K562 (cell line): ENCODE data around the gene DIP2C. TPM values are rescaled to one million over a fixed set of nuclear protein-coding genes. Genes with fewer than 3 reads are reported as not detected.

Source experiments
- ATAC-seq: fragments of 200-7000 bp; cut with Tn5 transposase; 3 replicates; pipeline ENCODE4 v1.9.1; 2020; ENCODE audit warnings: moderate library complexity
- BruUV-seq: library from RNA; stranded (reverse); fragments of 400-500 nt; replicated peaks from 2 replicates; lab custom pipeline; 2021; lab: Mats Ljungman, UMichigan
- CTCF ChIA-PET: fragments of 300-600 bp; formaldehyde crosslinking; extraction: SDS; loops from one replicate; lab custom pipeline; 2021; ENCODE audit warnings: low intra/inter-chr PET ratio; lab: Yijun Ruan, JAX
- POLR2A ChIA-PET: fragments of 300-600, 350-650 bp; sonication (Branson Sonifier 250); formaldehyde crosslinking; extraction: SDS; loops from one replicate; lab custom pipeline; 2021; ENCODE audit warnings: antibody characterized with exemption, inconsistent platforms; lab: Yijun Ruan, JAX
- DNase-seq, 4 experiments: peaks; one replicate each; pipeline versions ENCODE4 v3.0.0 to v3.0.0-alpha.2; 2011 to 2018; ENCODE audit warnings: low spot score in 3 of 4, mixed read lengths in 3 of 4; ENCODE audit errors: extremely low read depth in 1 of 4
- FAIRE-seq: peaks from 2 replicates; lab custom pipeline; 2011; peaks lifted over from hg19 to GRCh38; lab: Jason Lieb, UNC
- H2AFZ ChIP-seq: 2 replicates; pipeline ENCODE4 v1.6.0; 2011; ENCODE audit warnings: low read depth, low read length, control low read depth, inconsistent platforms
- H3K27ac ChIP-seq: fragments of 200-600 bp; 3 replicates; pipeline ENCODE4 v1.8.0; 2011; ENCODE audit warnings: low read depth, mild to moderate bottlenecking, control low read depth, inconsistent platforms, low read length, moderate library complexity, mixed read lengths; ENCODE audit errors: extremely low read depth
- H3K27me3 ChIP-seq, 2 experiments: fragments of 300-600 bp in 1 of 2; 2 replicates in 1 of 2; 3 replicates in 1 of 2; pipeline versions ENCODE4 v1.6.0 to v1.8.0; 2011; ENCODE audit warnings: inconsistent platforms in 2 of 2, low read length in 2 of 2, mild to moderate bottlenecking in 1 of 2, mixed read lengths in 1 of 2, moderate library complexity in 1 of 2; ENCODE audit not compliant: control insufficient read depth in 2 of 2, insufficient read depth in 2 of 2
- H3K36me3 ChIP-seq: fragments of 300-600 bp; 3 replicates; pipeline ENCODE4 v1.8.0; 2011; ENCODE audit warnings: mild to moderate bottlenecking, low read length, inconsistent platforms; ENCODE audit not compliant: control insufficient read depth, insufficient read depth
- H3K4me1 ChIP-seq, 2 experiments: fragments of 200-600 bp in 1 of 2; replicated peaks in 1 of 2; 2 replicates in 1 of 2; 3 replicates in 1 of 2; pipeline versions ENCODE4 v1.5.1 to v1.8.0; 2011; ENCODE audit warnings: inconsistent platforms in 2 of 2, low read length in 2 of 2, mild to moderate bottlenecking in 1 of 2, mixed read lengths in 1 of 2, moderate library complexity in 1 of 2; ENCODE audit not compliant: control insufficient read depth in 2 of 2, insufficient read depth in 2 of 2
- H3K4me2 ChIP-seq: 2 replicates; pipeline ENCODE4 v1.6.1; 2011; ENCODE audit warnings: low read length, control low read depth, inconsistent platforms, mixed read lengths; ENCODE audit not compliant: insufficient read depth
- H3K4me3 ChIP-seq: fragments of 200-600 bp; sonication (generic), shearing (Covaris generic); 2 replicates; pipeline ENCODE4 v1.5.1; 2016; ENCODE audit warnings: control low read depth, inconsistent platforms
- H3K79me2 ChIP-seq: fragments of 200-600 bp; 3 replicates; pipeline ENCODE4 v1.8.0; 2011; ENCODE audit warnings: low read length, inconsistent platforms; ENCODE audit not compliant: control insufficient read depth, insufficient read depth
- H3K9ac ChIP-seq, 2 experiments: 2 replicates each; pipeline versions ENCODE4 v1.6.0 to v1.6.1; 2011; ENCODE audit warnings: low read depth in 2 of 2, low read length in 2 of 2, control low read depth in 1 of 2, inconsistent platforms in 1 of 2, mild to moderate bottlenecking in 1 of 2, mixed read lengths in 1 of 2; ENCODE audit not compliant: insufficient read depth in 1 of 2
- H3K9me1 ChIP-seq: one replicate; pipeline ENCODE4 v1.6.0; 2011; ENCODE audit warnings: inconsistent platforms, mild to moderate bottlenecking, low read length, moderate library complexity; ENCODE audit not compliant: control insufficient read depth, insufficient read depth
- H3K9me3 ChIP-seq: replicated peaks from 2 replicates; pipeline ENCODE4 v1.5.1; 2011; ENCODE audit warnings: low read depth, low read length, inconsistent platforms; ENCODE audit not compliant: control insufficient read depth, insufficient read depth
- H4K20me1 ChIP-seq: replicated peaks from 2 replicates; pipeline ENCODE4 v1.6.1; 2011; ENCODE audit warnings: low read length, inconsistent platforms, mixed read lengths; ENCODE audit not compliant: control insufficient read depth, insufficient read depth
- CBX2 ChIP-seq: fragments of 200-600 bp; sonication (generic); IDR thresholded peaks from one replicate; pipeline ENCODE4 v1.6.1; 2012; ENCODE audit warnings: mild to moderate bottlenecking, low read length, inconsistent platforms; ENCODE audit not compliant: insufficient read depth, poor library complexity, severe bottlenecking
- HDAC3 ChIP-seq: fragments of 450-650 bp; IDR thresholded peaks from 2 replicates; pipeline ENCODE4 v1.6.1; 2018; ENCODE audit warnings: borderline replicate concordance, mild to moderate bottlenecking, moderate library complexity; ENCODE audit not compliant: partially characterized antibody
- MAFF ChIP-seq: IDR thresholded peaks from 2 replicates; pipeline ENCODE4 v1.6.1; 2012; ENCODE audit warnings: low read length, improper control_type of control experiment
- MCM2 ChIP-seq: fragments of 450-650 bp; IDR thresholded peaks from 2 replicates; pipeline ENCODE4 v1.6.1; 2017; ENCODE audit warnings: low read depth, mild to moderate bottlenecking
- MIER1 ChIP-seq: fragments of 450-650 bp; IDR thresholded peaks from 2 replicates; pipeline ENCODE4 v1.6.1; 2016; ENCODE audit warnings: antibody characterized with exemption, mild to moderate bottlenecking, low read depth
- MTA3 ChIP-seq: fragments of 450-650 bp; formaldehyde crosslinking; IDR thresholded peaks from 2 replicates; pipeline ENCODE4 v1.6.1; 2017; ENCODE audit warnings: mild to moderate bottlenecking, borderline replicate concordance
- NCOR1 ChIP-seq: fragments of 450-650 bp; IDR thresholded peaks from 2 replicates; pipeline ENCODE4 v1.6.1; 2016; ENCODE audit warnings: mild to moderate bottlenecking, moderate library complexity
- ZBTB17 ChIP-seq: fragments of 450-650 bp; formaldehyde crosslinking; IDR thresholded peaks from 2 replicates; pipeline ENCODE4 v1.4.0; 2020; ENCODE audit warnings: mild to moderate bottlenecking
- ZEB2 ChIP-seq: fragments of 450-650 bp; IDR thresholded peaks from 2 replicates; pipeline ENCODE4 v1.6.1; 2016
- ZNF324 ChIP-seq: fragments of 250-450 bp; sonication (Bioruptor Pico); IDR thresholded peaks from 2 replicates; pipeline ENCODE4 v1.4.0; 2020; ENCODE audit warnings: mild to moderate bottlenecking
- WGBS: fragments of 100-300 bp; shearing (Covaris generic); methylation state at CpG from one replicate; pipeline ENCODE4 v1.1.6; 2016; ENCODE audit warnings: low coverage, mixed read lengths; ENCODE audit not compliant: insufficient coverage; ENCODE audit errors: missing lambda C conversion rate; 5-methylcytosine and 5-hydroxymethylcytosine counted together
- in situ Hi-C: fragments of 300-500 bp; cut with MboI; formaldehyde crosslinking; loops from 4 replicates; pipeline ENCODE4 v1.15.0; 2018; ENCODE audit warnings: inconsistent platforms, mixed read lengths
- intact Hi-C: fragments of 100-400 bp; cut with micrococcal nuclease; formaldehyde crosslinking; loops from 2 replicates; pipeline ENCODE4 v1.14.2; 2022
- polyA plus RNA-seq, 8 experiments: library from polyadenylated mRNA; depleted of rRNA in 4 of 8; stranded (reverse) in 5 of 8; unstranded in 3 of 8; fragments of >200 nt; fragmentation: Nextera tagmentation in 2 of 8; fragmentation: Illumina TruSeq in 1 of 8; extraction: Ambion mirVana in 2 of 8; extraction: Trizol in 1 of 8; gene quantifications; 2 replicates each; pipeline versions ENCODE4 v1.2.1 to v1.2.3, GENCODE V29; 2011 to 2014; ENCODE audit warnings: inconsistent platforms in 1 of 8, missing spikeins in 1 of 8
- total RNA-seq, 7 experiments: library from RNA; depleted of rRNA in 6 of 7; stranded (reverse); fragments of >200 nt in 6 of 7; fragmentation: Illumina TruSeq in 2 of 7; extraction: Trizol in 2 of 7; gene quantifications; 2 replicates each; pipeline versions ENCODE4 v1.2.1 to v1.2.3, GENCODE V29; 2011 to 2021; ENCODE audit warnings: low replicate concordance in 1 of 7
- TF ChIP-seq, protein P1 (sequence below): sonication (generic); IDR thresholded peaks from 2 replicates; pipeline ENCODE4 v1.6.1; 2016
- TF ChIP-seq, protein P2 (sequence below): sonication (generic); formaldehyde crosslinking; IDR thresholded peaks from 2 replicates; pipeline ENCODE4 v1.8.0; 2022; ENCODE audit warnings: mild to moderate bottlenecking, missing genetic modification reagents, borderline replicate concordance
- TF ChIP-seq, protein P3 (sequence below): sonication (generic); formaldehyde crosslinking; IDR thresholded peaks from 2 replicates; pipeline ENCODE4 v1.8.1; 2023; ENCODE audit warnings: missing genetic modification reagents, mild to moderate bottlenecking, borderline replicate concordance

The DIP2C gene
- total and polyA plus RNA-seq, 9 of the 15 experiments (the other 6 are each of a cell fraction or from before 2014, with no cell fraction given), result 0.01 TPM; not detected in 8

DNA sequence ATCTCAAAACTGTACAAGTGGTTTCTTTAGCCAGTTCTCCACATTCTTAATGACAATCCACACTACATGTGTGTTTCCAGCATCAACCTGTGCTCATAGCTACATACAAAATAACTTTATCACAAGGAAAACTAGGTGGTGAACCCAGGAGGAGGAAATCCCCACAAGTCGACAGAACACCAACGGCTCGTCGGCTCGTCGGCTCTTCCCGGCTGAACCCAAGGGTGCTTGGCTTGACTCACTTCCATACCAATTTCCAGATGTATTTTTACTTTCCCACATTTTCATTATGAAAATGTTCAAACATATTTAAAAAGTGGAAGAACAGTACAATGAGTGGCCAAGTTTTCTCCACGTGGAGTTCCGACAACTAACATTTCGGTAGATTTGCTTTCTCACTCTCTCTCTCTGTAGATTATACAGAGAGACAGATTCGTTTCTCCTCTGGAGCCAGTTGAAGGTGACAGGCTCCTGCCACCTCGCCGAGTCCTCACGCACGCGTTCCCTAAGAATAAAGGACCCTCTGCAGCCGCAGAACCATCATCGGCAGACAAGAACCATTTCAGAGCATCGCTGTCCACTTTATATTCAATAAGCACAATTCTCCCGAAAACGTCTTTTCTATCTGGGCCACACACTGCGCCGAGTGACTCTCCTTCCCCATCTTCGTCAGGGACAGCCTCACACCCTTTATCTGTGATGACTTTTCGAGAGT is 53.3 kb downstream of the DIP2C start:
- in situ Hi-C loops, result no loop called here
- ATAC-seq, result no peak
- Histone ChIP-seq H3K27me3 (peaks cover 41 to 78% of the 10 kb centered on the region in 2 experiments), H3K4me3 (no peak overlapping the region), H3K4me1 (peaks cover 0 to 4% of the 10 kb centered on the region in 2 experiments; a peak in 2 of 5 replicates), H4K20me1 (0 out of 2 replicates have a peak, but pooled peaks cover 3% of the 10 kb centered on the region), H3K27ac (no peak overlapping the region), H3K4me2 (no peak overlapping the region), H2AFZ (no peak overlapping the region), H3K9me1 (no peaks in the 10 kb centered on the region), H3K9me3 (no peaks in the 10 kb centered on the region), H3K9ac (no peak overlapping the region), H3K36me3 (no peaks in the 10 kb centered on the region), H3K79me2 (no peaks in the 10 kb centered on the region)
- FAIRE-seq, result no peak
- 2% methylated on average over 25 of the region's 25 CpGs for WGBS
- TF ChIP-seq ZEB2 (no peak), MAFF (no peak), CBX2 (no peak), MCM2 (no peak), ZNF324 (CRISPR knock-in tag) (no peak), MTA3 (no peak), MIER1 (no peak), HDAC3 (no peak), ZBTB17 (CRISPR knock-in tag) (no peak), NCOR1 (no peak)
- TF ChIP-seq, protein P1, sequence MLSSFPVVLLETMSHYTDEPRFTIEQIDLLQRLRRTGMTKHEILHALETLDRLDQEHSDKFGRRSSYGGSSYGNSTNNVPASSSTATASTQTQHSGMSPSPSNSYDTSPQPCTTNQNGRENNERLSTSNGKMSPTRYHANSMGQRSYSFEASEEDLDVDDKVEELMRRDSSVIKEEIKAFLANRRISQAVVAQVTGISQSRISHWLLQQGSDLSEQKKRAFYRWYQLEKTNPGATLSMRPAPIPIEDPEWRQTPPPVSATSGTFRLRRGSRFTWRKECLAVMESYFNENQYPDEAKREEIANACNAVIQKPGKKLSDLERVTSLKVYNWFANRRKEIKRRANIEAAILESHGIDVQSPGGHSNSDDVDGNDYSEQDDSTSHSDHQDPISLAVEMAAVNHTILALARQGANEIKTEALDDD, result no peak
- TF ChIP-seq, protein P2, sequence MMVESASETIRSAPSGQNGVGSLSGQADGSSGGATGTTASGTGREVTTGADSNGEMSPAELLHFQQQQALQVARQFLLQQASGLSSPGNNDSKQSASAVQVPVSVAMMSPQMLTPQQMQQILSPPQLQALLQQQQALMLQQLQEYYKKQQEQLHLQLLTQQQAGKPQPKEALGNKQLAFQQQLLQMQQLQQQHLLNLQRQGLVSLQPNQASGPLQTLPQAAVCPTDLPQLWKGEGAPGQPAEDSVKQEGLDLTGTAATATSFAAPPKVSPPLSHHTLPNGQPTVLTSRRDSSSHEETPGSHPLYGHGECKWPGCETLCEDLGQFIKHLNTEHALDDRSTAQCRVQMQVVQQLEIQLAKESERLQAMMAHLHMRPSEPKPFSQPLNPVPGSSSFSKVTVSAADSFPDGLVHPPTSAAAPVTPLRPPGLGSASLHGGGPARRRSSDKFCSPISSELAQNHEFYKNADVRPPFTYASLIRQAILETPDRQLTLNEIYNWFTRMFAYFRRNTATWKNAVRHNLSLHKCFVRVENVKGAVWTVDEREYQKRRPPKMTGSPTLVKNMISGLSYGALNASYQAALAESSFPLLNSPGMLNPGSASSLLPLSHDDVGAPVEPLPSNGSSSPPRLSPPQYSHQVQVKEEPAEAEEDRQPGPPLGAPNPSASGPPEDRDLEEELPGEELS (CRISPR knock-in tag), result no peak
- TF ChIP-seq, protein P3, sequence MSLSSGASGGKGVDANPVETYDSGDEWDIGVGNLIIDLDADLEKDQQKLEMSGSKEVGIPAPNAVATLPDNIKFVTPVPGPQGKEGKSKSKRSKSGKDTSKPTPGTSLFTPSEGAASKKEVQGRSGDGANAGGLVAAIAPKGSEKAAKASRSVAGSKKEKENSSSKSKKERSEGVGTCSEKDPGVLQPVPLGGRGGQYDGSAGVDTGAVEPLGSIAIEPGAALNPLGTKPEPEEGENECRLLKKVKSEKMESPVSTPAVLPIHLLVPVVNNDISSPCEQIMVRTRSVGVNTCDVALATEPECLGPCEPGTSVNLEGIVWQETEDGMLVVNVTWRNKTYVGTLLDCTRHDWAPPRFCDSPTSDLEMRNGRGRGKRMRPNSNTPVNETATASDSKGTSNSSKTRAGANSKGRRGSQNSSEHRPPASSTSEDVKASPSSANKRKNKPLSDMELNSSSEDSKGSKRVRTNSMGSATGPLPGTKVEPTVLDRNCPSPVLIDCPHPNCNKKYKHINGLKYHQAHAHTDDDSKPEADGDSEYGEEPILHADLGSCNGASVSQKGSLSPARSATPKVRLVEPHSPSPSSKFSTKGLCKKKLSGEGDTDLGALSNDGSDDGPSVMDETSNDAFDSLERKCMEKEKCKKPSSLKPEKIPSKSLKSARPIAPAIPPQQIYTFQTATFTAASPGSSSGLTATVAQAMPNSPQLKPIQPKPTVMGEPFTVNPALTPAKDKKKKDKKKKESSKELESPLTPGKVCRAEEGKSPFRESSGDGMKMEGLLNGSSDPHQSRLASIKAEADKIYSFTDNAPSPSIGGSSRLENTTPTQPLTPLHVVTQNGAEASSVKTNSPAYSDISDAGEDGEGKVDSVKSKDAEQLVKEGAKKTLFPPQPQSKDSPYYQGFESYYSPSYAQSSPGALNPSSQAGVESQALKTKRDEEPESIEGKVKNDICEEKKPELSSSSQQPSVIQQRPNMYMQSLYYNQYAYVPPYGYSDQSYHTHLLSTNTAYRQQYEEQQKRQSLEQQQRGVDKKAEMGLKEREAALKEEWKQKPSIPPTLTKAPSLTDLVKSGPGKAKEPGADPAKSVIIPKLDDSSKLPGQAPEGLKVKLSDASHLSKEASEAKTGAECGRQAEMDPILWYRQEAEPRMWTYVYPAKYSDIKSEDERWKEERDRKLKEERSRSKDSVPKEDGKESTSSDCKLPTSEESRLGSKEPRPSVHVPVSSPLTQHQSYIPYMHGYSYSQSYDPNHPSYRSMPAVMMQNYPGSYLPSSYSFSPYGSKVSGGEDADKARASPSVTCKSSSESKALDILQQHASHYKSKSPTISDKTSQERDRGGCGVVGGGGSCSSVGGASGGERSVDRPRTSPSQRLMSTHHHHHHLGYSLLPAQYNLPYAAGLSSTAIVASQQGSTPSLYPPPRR (CRISPR knock-in tag), result no peak
- POLR2A ChIA-PET, result no interaction called here
- DNase-seq, result no peak
- CTCF ChIA-PET, result no interaction called here
- intact Hi-C loops, result no loop called here
- no TSS peak for BruUV-seq
